Astrocyte of the spinal cord (primary cell): ENCODE results near the gene ISX.
"Not testable (repeated sequence)": the region's sequence is repeated elsewhere in the genome, so short reads cannot be mapped to it uniquely, and the experiment has no call there.

Experiments used
- DNase-seq: peaks from one replicate; pipeline ENCODE4 v3.0.0; 2011; ENCODE audit warnings: low read depth, low spot score
- H3K4me3 ChIP-seq: 2 replicates; pipeline ENCODE4 v1.5.1; 2011; ENCODE audit warnings: low read depth, mild to moderate bottlenecking, low read length, moderate library complexity
- in situ Hi-C: cut with HindIII; loops from 2 replicates; pipeline ENCODE4 v1.10.0; 2017; ENCODE audit warnings: low sequenced_read_pairs
- TF ChIP-seq, protein P1 (sequence below): IDR thresholded peaks from 2 replicates; pipeline ENCODE4 v1.5.1; 2012; ENCODE audit warnings: low read depth, mild to moderate bottlenecking, low read length, inconsistent platforms

Gene ISX

DNA sequence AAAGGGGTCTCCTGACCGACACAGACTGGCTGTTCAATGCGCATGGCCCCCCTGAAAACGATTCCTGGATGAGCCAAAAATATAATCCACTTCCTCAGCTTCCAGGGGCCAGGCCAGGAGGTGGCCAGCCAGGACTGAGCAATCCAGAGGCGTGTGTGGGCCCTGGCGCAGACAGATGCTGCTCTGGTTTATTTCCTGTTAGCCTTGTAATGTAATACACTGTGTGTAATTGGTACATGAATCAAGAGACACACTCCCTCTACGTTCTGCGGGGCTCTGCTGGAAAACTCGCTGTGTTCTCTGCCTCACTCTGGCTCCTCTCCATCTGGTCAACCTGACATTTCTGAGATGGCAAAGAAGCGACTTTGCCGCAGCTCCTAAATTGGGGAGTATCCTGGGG lies 26.3 kb upstream of the ISX start:
- TF ChIP-seq, protein P1, sequence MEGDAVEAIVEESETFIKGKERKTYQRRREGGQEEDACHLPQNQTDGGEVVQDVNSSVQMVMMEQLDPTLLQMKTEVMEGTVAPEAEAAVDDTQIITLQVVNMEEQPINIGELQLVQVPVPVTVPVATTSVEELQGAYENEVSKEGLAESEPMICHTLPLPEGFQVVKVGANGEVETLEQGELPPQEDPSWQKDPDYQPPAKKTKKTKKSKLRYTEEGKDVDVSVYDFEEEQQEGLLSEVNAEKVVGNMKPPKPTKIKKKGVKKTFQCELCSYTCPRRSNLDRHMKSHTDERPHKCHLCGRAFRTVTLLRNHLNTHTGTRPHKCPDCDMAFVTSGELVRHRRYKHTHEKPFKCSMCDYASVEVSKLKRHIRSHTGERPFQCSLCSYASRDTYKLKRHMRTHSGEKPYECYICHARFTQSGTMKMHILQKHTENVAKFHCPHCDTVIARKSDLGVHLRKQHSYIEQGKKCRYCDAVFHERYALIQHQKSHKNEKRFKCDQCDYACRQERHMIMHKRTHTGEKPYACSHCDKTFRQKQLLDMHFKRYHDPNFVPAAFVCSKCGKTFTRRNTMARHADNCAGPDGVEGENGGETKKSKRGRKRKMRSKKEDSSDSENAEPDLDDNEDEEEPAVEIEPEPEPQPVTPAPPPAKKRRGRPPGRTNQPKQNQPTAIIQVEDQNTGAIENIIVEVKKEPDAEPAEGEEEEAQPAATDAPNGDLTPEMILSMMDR: no peak
- DNase-seq: no peak
- no peak overlapping the region for H3K4me3 ChIP-seq
- in situ Hi-C loops: no loop called here

GRCh38 chr22:35043252-35043933 lies 22.6 kb upstream of the ISX start:
- TF ChIP-seq, protein P1: no peak
- in situ Hi-C loops: no loop called here
- no peak for DNase-seq
- H3K4me3 ChIP-seq: no peak overlapping the region

GRCh38 chr22:35043934-35044319 lies 22.0 kb upstream of the ISX start:
- no peak for DNase-seq
- in situ Hi-C loops: no loop called here
- TF ChIP-seq, protein P1: no peak
- no peak overlapping the region for H3K4me3 ChIP-seq

DNA sequence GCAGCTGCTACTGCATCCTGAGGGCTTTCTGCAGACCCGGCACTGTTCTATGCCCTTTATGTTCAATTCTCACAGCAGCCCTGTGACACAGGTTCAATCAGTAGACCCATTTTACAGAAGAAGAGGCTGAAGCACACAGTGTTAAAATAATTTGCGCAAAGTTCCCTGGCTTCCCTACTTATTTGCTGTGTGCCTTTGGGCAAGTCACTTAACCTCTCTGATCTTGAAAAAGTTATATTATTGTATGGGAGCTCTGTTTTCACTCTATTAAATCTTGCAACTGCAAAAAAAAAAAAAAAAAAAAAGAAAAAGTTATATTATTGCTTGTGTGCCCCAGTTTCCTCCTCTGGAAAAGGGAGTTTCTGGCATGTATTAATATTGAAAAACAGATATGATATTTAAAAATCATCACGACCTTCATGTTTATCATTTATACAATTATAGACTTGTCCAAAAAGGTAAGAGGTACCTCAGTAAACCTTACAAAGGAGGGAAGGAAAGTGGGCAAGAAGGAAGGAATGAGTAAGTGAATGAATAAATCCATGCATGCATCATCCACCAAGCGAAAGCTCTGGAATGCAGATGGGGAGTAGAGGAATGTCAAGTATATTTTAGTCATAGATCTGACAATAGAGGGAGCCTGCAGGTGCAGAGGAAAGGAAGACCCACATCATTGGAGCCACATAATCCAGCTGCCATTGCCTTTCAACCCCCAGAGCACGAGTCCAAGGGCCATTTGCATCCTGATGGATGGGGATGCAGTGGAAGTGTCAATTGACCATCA lies 21.2 kb upstream of the ISX start:
- TF ChIP-seq, protein P1: no peak
- in situ Hi-C loops: no loop called here
- DNase-seq: no peak
- no peak overlapping the region for H3K4me3 ChIP-seq

DNA sequence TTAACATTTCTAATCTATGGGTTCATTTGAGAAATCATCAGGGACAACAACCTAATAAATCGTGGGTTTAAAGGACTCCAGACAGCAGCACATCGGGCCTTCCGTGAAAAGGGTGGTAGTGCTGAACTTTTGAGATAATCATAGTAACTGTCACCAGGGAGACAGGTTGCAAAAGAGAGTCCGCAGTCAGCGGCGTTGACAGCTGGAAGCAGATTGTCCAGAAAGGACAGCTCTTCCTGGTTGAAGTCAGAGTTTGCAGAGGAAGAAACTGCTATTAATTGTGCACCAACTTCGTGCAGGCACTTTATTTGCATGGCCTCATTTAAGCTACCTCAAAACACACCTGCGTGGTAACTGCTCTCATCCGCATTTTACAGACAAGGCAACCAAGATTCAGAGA lies 20.5 kb upstream of the ISX start:
- in situ Hi-C loops: no loop called here
- H3K4me3 ChIP-seq: no peak overlapping the region
- TF ChIP-seq, protein P1: no peak
- DNase-seq: no peak

DNA sequence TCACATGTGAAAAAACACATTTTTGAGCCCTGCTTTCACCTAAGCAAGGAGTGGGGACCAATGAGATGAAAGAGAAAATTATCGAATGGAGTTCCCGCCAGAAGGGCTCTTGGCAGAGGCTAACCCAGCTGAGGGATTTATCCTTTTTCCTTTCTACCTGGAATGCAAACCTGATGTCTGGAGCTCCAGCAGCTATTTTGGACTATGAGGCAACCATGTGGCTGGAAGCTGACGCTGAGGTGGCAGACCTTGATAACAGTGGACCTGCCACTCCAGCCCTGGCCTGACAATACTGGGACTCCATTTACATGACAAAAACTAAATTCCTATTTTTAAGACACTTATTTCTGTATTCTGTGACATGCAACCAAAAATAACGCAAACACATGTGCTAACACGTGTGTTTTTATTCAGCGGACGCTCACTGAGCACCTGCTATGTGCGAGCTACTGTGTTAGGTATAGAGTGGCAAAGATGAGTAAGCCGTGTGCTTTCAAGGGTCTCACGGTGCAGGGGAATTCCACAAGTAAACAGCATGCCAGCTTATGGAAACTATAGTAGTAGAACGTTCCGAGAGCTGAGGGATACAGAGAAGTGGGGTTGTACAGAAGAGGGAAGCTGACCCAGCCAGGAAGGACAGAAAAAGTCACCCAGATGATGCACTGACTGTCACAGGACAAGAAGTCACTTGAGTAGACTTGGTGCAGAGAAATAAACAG lies 19.1 kb upstream of the ISX start:
- no peak overlapping the region for H3K4me3 ChIP-seq
- in situ Hi-C loops: no loop called here
- TF ChIP-seq, protein P1: no peak
- DNase-seq: no peak

GRCh38 chr22:35050038-35050437 lies 15.9 kb upstream of the ISX start:
- in situ Hi-C loops, H3K4me3 ChIP-seq, DNase-seq: not testable (repeated sequence)
